ENCODE results near the gene LRRC17.

Gene LRRC17

DNA sequence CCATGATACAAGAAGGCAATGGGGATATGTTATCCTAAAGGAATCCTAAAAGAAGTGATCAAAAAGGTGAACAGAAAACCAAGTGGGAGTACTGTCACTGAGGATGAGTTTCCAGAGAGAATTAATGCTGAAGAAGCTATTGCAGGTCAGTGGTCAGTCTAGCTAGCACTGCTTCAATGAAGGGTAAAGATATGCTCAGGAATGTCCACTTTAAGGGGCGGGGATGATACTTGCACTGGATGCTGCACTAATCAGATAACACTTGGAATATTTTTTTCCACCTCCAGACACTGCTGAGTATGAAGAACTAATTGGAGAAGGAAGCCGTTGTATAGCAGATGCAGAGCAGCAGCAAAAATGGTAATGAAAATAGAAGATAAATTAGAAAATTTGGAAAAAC, 75.3 kb downstream of the LRRC17 start:
- no peaks in the 10 kb centered on the region for H3K9me3 ChIP-seq
- no peaks in the 10 kb centered on the region for H3K36me3 ChIP-seq
- no peaks in the 10 kb centered on the region for H3K27me3 ChIP-seq
- DNase-seq = no peak
- peaks cover 4% of the 10 kb centered on the region for H3K4me1 ChIP-seq
- H3K4me3 ChIP-seq (ENCODE audit: low read depth, low read length) = no peak overlapping the region
- TF ChIP-seq, protein P1, sequence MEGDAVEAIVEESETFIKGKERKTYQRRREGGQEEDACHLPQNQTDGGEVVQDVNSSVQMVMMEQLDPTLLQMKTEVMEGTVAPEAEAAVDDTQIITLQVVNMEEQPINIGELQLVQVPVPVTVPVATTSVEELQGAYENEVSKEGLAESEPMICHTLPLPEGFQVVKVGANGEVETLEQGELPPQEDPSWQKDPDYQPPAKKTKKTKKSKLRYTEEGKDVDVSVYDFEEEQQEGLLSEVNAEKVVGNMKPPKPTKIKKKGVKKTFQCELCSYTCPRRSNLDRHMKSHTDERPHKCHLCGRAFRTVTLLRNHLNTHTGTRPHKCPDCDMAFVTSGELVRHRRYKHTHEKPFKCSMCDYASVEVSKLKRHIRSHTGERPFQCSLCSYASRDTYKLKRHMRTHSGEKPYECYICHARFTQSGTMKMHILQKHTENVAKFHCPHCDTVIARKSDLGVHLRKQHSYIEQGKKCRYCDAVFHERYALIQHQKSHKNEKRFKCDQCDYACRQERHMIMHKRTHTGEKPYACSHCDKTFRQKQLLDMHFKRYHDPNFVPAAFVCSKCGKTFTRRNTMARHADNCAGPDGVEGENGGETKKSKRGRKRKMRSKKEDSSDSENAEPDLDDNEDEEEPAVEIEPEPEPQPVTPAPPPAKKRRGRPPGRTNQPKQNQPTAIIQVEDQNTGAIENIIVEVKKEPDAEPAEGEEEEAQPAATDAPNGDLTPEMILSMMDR (IDR thresholded peaks at IDR 0.05; ENCODE audit: low read depth, low read length) = no peak

DNA sequence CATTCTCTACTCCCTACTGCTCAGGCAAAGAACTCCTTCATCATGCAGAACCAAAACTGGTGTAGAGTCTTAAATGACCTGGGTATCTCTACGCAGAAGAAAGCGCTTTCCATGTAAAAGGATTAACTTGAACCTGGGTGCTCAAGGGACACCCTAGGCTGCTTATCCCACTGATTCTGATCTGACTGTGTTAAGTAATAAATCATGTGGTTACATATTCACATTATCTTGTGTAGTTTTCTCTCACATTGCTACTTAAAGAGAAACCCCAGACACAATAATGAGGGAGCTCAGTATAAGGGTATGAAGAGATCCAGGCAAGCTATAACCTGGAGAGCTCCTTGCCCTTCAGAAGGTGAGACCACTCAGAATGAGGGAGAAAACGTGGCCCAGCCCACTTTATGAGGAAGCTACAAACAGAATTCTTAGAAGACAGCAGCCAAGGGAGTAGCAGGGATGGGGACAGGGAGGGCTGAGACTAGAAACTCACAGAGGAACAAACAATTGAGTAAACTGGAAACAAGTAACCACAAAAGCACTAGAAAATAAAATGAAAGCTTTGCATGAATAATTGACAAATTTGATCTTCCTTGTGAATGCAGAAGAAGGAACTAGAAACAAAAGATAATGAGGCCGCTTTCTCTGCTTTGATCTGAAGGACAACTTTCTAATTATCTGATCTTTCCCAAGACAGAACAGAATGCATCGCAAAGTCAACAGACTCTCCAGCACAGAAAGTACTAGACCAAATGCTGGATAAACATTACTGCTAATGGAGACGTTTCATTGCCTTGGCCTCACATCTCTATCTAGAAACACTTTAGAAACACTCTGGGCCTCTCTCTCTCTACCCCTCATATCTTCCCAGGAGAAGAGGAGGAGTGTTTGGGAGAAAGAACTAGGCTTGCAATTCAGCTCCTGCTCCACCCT, 76.1 kb downstream of the LRRC17 start:
- TF ChIP-seq, protein P1 (IDR thresholded peaks at IDR 0.05; ENCODE audit: low read depth, low read length) = no peak
- Histone ChIP-seq H3K27me3 (no peaks in the 10 kb centered on the region), H3K4me1 (peaks cover 4% of the 10 kb centered on the region), H3K9me3 (no peaks in the 10 kb centered on the region), H3K36me3 (no peaks in the 10 kb centered on the region), H3K4me3 (ENCODE audit: low read depth, low read length) (no peak overlapping the region)
- DNase-seq = no peak

DNA sequence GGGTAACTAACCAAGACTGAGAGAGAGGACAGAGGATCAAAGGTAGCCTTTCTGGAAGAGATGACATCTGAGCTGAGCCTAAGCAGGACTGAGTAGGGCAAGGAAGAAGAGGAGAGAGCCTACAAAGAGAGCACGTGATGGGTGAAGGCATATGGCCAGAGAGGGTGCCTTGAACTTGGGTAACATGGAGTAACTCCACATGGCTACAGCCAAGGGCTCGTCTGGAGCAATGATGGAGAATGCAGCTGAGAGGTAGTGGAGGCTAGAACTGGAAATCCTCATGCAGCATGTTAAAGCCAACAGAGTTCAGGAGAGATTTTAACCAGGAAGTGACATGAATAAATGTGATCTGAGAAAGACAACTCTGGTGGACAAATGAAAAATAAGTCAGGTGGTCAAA, 77.8 kb downstream of the LRRC17 start:
- DNase-seq = no peak
- Histone ChIP-seq H3K9me3 (no peaks in the 10 kb centered on the region), H3K4me1 (peaks cover 4% of the 10 kb centered on the region), H3K27me3 (no peaks in the 10 kb centered on the region), H3K36me3 (no peaks in the 10 kb centered on the region), H3K4me3 (ENCODE audit: low read depth, low read length) (no peak overlapping the region)
- TF ChIP-seq, protein P1 (IDR thresholded peaks at IDR 0.05; ENCODE audit: low read depth, low read length) = no peak

DNA sequence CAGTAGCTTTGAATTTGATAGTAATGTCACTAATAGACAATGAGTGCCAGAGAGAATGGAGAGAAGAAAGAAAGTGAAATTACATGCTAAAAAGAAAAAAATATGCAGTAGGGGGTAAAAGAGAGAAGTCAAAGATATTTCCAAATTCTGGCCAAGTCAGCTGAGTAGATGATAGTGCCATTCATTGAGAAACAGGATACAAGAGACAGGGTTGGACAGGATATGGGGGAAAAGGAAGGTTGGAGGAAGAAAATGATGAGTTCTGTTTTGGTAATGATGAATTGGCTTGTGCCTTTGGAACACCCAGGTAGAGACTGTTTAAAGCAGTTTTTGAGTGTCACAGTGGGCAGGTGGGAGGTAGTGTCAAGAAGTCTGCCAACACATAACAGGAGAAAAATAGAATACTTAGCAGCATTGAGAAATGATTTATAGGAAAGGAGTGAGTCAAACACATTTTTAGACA, 78.3 kb downstream of the LRRC17 start:
- no peak for DNase-seq
- peaks cover 4% of the 10 kb centered on the region for H3K4me1 ChIP-seq
- no peaks in the 10 kb centered on the region for H3K36me3 ChIP-seq
- no peaks in the 10 kb centered on the region for H3K9me3 ChIP-seq
- TF ChIP-seq, protein P1 (IDR thresholded peaks at IDR 0.05; ENCODE audit: low read depth, low read length) = no peak
- no peaks in the 10 kb centered on the region for H3K27me3 ChIP-seq
- H3K4me3 ChIP-seq (ENCODE audit: low read depth, low read length) = no peak overlapping the region

DNA sequence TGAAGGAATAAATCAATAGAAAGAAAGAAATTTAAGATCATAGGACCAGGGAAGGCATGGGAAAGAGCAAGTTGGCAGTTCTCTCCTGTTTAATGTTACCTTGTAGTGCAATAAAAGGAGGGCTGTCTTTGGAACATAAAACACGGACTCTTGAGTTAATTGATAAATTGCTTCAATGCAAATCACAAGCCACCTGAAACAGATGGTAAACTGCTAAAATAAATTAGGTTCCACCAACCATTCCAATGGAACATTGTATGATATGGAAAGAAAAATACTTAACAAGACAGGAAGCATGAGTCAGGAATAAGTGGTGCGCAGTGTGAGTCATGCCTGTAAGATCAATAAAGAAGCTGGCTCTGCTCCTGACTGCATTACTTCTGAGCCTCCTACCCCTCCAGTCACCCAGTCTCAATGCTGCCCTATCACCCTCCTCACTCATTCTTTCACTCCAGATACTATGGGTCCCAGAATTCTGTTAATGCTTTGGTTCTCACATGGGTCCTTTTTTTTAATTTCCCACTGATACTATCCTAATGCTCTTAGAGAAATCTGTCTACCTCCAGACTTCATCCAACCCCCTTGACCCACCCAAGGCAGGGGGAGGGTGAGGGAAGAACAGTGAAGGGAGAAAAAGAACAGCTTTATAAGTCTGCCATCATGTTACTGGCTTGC, 78.9 kb downstream of the LRRC17 start:
- Histone ChIP-seq H3K36me3 (no peaks in the 10 kb centered on the region), H3K4me3 (ENCODE audit: low read depth, low read length) (no peak overlapping the region), H3K27me3 (no peaks in the 10 kb centered on the region), H3K9me3 (no peaks in the 10 kb centered on the region), H3K4me1 (peaks cover 4% of the 10 kb centered on the region)
- peak; percentile 46 for DNase-seq
- TF ChIP-seq, protein P1 (IDR thresholded peaks at IDR 0.05; ENCODE audit: low read depth, low read length) = no peak

Measured in BE2C (cell line).